GM19025 (cell line): ENCODE data around the gene FOXL3.

Experiments
- ATAC-seq: cut with Tn5 transposase; IDR thresholded peaks from one replicate; pipeline ENCODE4 v1.9.1; 2021; ENCODE audit warnings: mild to moderate bottlenecking, low read depth, moderate library complexity; ENCODE audit not compliant: unreplicated experiment

Gene FOXL3

GRCh38 chr7:300048-300447 lies 10.1 kb downstream of the FOXL3 start:
- no peak for ATAC-seq

- no peak for ATAC-seq
These were observed 10.7 kb downstream of the FOXL3 start for GRCh38 chr7:300546-301290.

- no peak for ATAC-seq
These were observed 11.5 kb downstream of the FOXL3 start for GRCh38 chr7:301291-302053.

- ATAC-seq: no peak
These were observed 12.4 kb downstream of the FOXL3 start for GRCh38 chr7:302054-302992.

- no peak for ATAC-seq
These were observed 13.5 kb downstream of the FOXL3 start for GRCh38 chr7:303425-303824.

- ATAC-seq: no peak
These were observed 14.1 kb downstream of the FOXL3 start for GRCh38 chr7:303884-304573.

GRCh38 chr7:304574-305409 lies 14.8 kb downstream of the FOXL3 start:
- ATAC-seq: no peak

GRCh38 chr7:305410-306151 lies 15.6 kb downstream of the FOXL3 start:
- no peak for ATAC-seq

- ATAC-seq: no peak
These were observed 18.0 kb downstream of the FOXL3 start for GRCh38 chr7:307970-308369.

- ATAC-seq: no peak
These were observed 19.7 kb downstream of the FOXL3 start for GRCh38 chr7:309586-310228.

- no peak for ATAC-seq
These were observed 21.2 kb downstream of the FOXL3 start for GRCh38 chr7:311131-311680.

GRCh38 chr7:311796-312195 lies 21.8 kb downstream of the FOXL3 start:
- ATAC-seq: no peak

GRCh38 chr7:312424-312823 lies 22.5 kb downstream of the FOXL3 start:
- no peak for ATAC-seq

- ATAC-seq: no peak
These were observed 24.9 kb downstream of the FOXL3 start for GRCh38 chr7:314853-315252.

- no peak for ATAC-seq
These were observed 25.7 kb downstream of the FOXL3 start for GRCh38 chr7:315516-316265.

GRCh38 chr7:317643-318405 lies 27.9 kb downstream of the FOXL3 start:
- no peak for ATAC-seq

- no peak for ATAC-seq
These were observed 28.5 kb downstream of the FOXL3 start for GRCh38 chr7:318476-318875.
